Suprapubic skin (tissue), 4 donors: ENCODE measurements around the gene PITPNM2. TPM values are rescaled to one million over a fixed set of nuclear protein-coding genes. Genes with fewer than 3 reads are reported as not detected.

Experiments
- DNase-seq, 2 donors: peaks; one replicate each; pipeline ENCODE4 v3.0.0-alpha.2; 2019; ENCODE audit warnings: low spot score in 2 of 2
- H3K27ac ChIP-seq: fragments of 200-600 bp; sonication (generic); one replicate; pipeline ENCODE4 v1.5.1; 2019
- H3K27me3 ChIP-seq: fragments of 200-600 bp; sonication (generic); one replicate; pipeline ENCODE4 v1.5.1; 2019
- H3K36me3 ChIP-seq: fragments of 200-600 bp; sonication (generic); one replicate; pipeline ENCODE4 v1.5.1; 2019
- H3K4me1 ChIP-seq: fragments of 200-600 bp; sonication (generic); one replicate; pipeline ENCODE4 v1.5.1; 2019
- H3K4me3 ChIP-seq: fragments of 200-600 bp; sonication (generic); one replicate; pipeline ENCODE4 v1.5.1; 2019; ENCODE audit warnings: mild to moderate bottlenecking
- H3K9me3 ChIP-seq: fragments of 200-600 bp; sonication (generic); one replicate; pipeline ENCODE4 v1.5.1; 2019
- EP300 ChIP-seq: sonication (generic); formaldehyde crosslinking; IDR thresholded peaks from one replicate; pipeline ENCODE4 v1.6.1; 2017; ENCODE audit warnings: antibody characterized with exemption
- POLR2A ChIP-seq, 2 donors: fragments of 450-650 bp; IDR thresholded peaks; one replicate each; pipeline ENCODE4 v1.6.1; 2017; ENCODE audit warnings: antibody characterized with exemption in 2 of 2, mild to moderate bottlenecking in 2 of 2, moderate library complexity in 2 of 2
- POLR2AphosphoS5 ChIP-seq, 3 donors: sonication (generic); formaldehyde crosslinking; IDR thresholded peaks; one replicate each; pipeline ENCODE4 v1.6.1; 2017; ENCODE audit warnings: antibody characterized with exemption in 3 of 3
- WGBS: methylation state at CpG from one replicate; pipeline ENCODE4 v1.1.5; 2018; 5-methylcytosine and 5-hydroxymethylcytosine counted together
- total RNA-seq, 4 donors: library from RNA; depleted of rRNA; stranded (reverse); fragments of >200 nt; gene quantifications; one replicate each; pipeline ENCODE4 v1.1.0, GENCODE V29; 2016
- TF ChIP-seq, protein P1 (sequence below), 2 donors: fragments of 200-600 bp in 1 of 2; fragments of 450-650 bp in 1 of 2; sonication (generic) in 1 of 2; IDR thresholded peaks; one replicate each; pipeline ENCODE4 v1.5.1; 2016 to 2019; ENCODE audit warnings: antibody characterized with exemption in 2 of 2, mild to moderate bottlenecking in 1 of 2, moderate library complexity in 1 of 2

The PITPNM2 gene
- total RNA-seq, 4 donors from 2014 or later = 5.9 to 11.8 (median 6.9) TPM

- H3K27ac ChIP-seq = peak overlapping the region; percentile 51
These were observed 19.5 kb downstream of the PITPNM2 start for GRCh38 chr12:123131291-123131832.

GRCh38 chr12:123129621-123130020, 21.3 kb downstream of the PITPNM2 start:
- WGBS = 69% methylated on average over 4 of the region's 4 CpGs
- no peaks in the 10 kb centered on the region for H3K36me3 ChIP-seq
- no peak overlapping the region for H3K4me3 ChIP-seq
- DNase-seq = no peak
- no peak overlapping the region for H3K27ac ChIP-seq
- H3K27me3 ChIP-seq = no peaks in the 10 kb centered on the region
- TF ChIP-seq POLR2AphosphoS5 (IDR thresholded peaks at IDR 0.05) (no peak), POLR2A (IDR thresholded peaks at IDR 0.05) (no peak), EP300 (no peak)
- TF ChIP-seq, protein P1, sequence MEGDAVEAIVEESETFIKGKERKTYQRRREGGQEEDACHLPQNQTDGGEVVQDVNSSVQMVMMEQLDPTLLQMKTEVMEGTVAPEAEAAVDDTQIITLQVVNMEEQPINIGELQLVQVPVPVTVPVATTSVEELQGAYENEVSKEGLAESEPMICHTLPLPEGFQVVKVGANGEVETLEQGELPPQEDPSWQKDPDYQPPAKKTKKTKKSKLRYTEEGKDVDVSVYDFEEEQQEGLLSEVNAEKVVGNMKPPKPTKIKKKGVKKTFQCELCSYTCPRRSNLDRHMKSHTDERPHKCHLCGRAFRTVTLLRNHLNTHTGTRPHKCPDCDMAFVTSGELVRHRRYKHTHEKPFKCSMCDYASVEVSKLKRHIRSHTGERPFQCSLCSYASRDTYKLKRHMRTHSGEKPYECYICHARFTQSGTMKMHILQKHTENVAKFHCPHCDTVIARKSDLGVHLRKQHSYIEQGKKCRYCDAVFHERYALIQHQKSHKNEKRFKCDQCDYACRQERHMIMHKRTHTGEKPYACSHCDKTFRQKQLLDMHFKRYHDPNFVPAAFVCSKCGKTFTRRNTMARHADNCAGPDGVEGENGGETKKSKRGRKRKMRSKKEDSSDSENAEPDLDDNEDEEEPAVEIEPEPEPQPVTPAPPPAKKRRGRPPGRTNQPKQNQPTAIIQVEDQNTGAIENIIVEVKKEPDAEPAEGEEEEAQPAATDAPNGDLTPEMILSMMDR (IDR thresholded peaks at IDR 0.05) = no peak
- H3K9me3 ChIP-seq = no peaks in the 10 kb centered on the region
- H3K4me1 ChIP-seq = peaks cover 37% of the 10 kb centered on the region

More at GRCh38 chr12:123131291-123131832, 19.5 kb downstream of the PITPNM2 start:
- no peaks in the 10 kb centered on the region for H3K27me3 ChIP-seq
- H3K9me3 ChIP-seq = no peaks in the 10 kb centered on the region
- WGBS = 65% methylated on average over 4 of the region's 4 CpGs
- H3K4me1 ChIP-seq = peaks cover 32% of the 10 kb centered on the region
- DNase-seq = no peak
- TF ChIP-seq EP300 = no peak
- no peak for TF ChIP-seq POLR2A (IDR thresholded peaks at IDR 0.05)
- TF ChIP-seq, protein P1 (IDR thresholded peaks at IDR 0.05) = no peak
- TF ChIP-seq POLR2AphosphoS5 (IDR thresholded peaks at IDR 0.05) = no peak
- H3K36me3 ChIP-seq = no peaks in the 10 kb centered on the region
- no peak overlapping the region for H3K4me3 ChIP-seq

GRCh38 chr12:123127182-123127495, 23.8 kb downstream of the PITPNM2 start:
- 94% methylated on average over 6 of the region's 6 CpGs for WGBS
- Histone ChIP-seq H3K4me1 (peaks cover 31% of the 10 kb centered on the region), H3K27me3 (no peaks in the 10 kb centered on the region), H3K4me3 (no peak overlapping the region), H3K9me3 (no peaks in the 10 kb centered on the region), H3K36me3 (no peaks in the 10 kb centered on the region), H3K27ac (no peak overlapping the region)
- DNase-seq = no peak
- TF ChIP-seq, protein P1 (IDR thresholded peaks at IDR 0.05) = no peak
- TF ChIP-seq POLR2A (IDR thresholded peaks at IDR 0.05) = no peak
- no peak for TF ChIP-seq POLR2AphosphoS5 (IDR thresholded peaks at IDR 0.05)
- TF ChIP-seq EP300 = no peak

DNA sequence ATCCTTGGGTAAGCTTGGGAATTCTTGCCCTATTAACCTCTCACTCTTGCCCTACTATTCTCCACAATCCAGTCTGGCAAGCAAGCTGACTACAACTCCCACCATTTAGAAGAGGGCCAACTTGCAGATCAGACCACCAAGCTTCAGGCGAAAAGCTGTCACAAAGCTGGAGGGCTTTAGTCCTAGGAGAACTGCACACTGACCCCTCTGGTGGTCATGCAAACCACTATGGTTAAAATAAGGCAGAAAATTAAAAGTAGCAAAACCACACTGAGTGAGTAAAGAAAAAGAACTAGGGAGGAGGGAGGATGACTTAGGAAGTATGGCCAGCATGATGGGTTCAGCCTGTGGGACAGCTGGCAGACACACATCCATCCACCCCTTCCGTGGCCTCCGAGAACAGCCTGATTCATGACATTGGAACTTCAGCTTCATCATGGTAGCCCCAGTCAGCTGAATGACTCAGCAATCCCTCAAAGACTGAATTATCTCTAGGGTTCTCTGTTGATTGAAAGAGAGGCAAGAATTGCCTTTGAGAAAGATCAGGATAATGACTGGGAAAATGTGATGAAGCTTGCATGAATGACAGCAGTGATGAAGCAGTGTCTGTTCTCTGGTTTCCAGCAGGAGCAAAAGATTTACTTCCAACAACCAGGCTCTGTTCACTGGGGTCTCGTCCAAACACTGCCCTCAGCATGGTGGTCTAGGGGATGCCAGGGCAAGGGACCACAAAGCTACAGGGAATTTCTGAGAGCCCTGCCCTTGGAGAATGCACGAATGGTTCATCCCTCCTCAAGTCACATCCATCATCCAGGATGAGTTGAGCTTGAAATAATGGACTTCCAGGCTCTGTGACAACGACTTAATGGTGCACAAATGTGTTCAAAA, 24.4 kb downstream of the PITPNM2 start:
- Histone ChIP-seq H3K36me3 (no peaks in the 10 kb centered on the region), H3K4me1 (peaks cover 25% of the 10 kb centered on the region), H3K4me3 (no peak overlapping the region), H3K27ac (no peak overlapping the region), H3K9me3 (no peaks in the 10 kb centered on the region), H3K27me3 (no peaks in the 10 kb centered on the region)
- WGBS = 52% methylated on average over 6 of the region's 6 CpGs
- DNase-seq = no peak
- TF ChIP-seq EP300 (no peak), POLR2AphosphoS5 (IDR thresholded peaks at IDR 0.05) (peak in 2 of 3 donors; percentile 16 to 36), POLR2A (IDR thresholded peaks at IDR 0.05) (no peak)
- TF ChIP-seq, protein P1 (IDR thresholded peaks at IDR 0.05) = no peak

DNA sequence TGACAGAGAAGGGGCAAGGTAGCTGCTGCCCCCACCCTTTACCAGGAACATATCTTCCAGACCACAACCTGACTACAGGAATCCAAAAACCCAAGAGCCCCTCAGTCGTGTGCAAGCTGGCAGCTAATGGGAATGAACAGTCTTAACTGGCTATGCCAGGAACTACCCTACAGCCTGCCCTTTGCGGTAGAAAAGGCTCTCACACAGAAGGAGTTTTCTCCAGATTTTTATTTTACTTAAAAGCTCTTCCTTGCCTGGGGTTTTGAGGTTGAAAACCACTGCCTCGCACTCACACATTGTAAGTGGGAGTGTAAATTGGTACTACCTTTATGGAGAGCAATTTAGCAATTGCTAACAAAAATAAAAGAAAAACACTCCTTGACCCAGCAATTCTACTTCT, 28.3 kb downstream of the PITPNM2 start:
- no peak for DNase-seq
- Histone ChIP-seq H3K9me3 (no peaks in the 10 kb centered on the region), H3K4me3 (no peak overlapping the region), H3K27me3 (no peaks in the 10 kb centered on the region), H3K27ac (no peak overlapping the region), H3K4me1 (peaks cover 21% of the 10 kb centered on the region), H3K36me3 (no peaks in the 10 kb centered on the region)
- 87% methylated on average over 3 of the region's 3 CpGs for WGBS
- TF ChIP-seq, protein P1 (IDR thresholded peaks at IDR 0.05) = no peak
- TF ChIP-seq POLR2A (IDR thresholded peaks at IDR 0.05) (no peak), POLR2AphosphoS5 (IDR thresholded peaks at IDR 0.05) (no peak), EP300 (no peak)
